GM10248 (cell line): ENCODE measurements around the gene ODC1.

Experiments
- CTCF ChIA-PET: fragments of 300-600 bp; sonication (Branson Sonifier 250); formaldehyde crosslinking; extraction: SDS; loops from one replicate; lab custom pipeline; 2021; ENCODE audit warnings: antibody characterized with exemption; lab: Yijun Ruan, JAX
- POLR2A ChIA-PET: fragments of 350-650 bp; sonication (Branson Sonifier 250); formaldehyde crosslinking; extraction: SDS; loops from one replicate; lab custom pipeline; 2020; ENCODE audit warnings: antibody characterized with exemption; lab: Yijun Ruan, JAX
- DNase-seq: peaks from one replicate; pipeline ENCODE4 v3.0.0; 2012; ENCODE audit errors: extremely low spot score
- TF ChIP-seq, protein P1 (sequence below): IDR thresholded peaks from 2 replicates; pipeline ENCODE4 v1.5.1; 2012; ENCODE audit warnings: mild to moderate bottlenecking, low read depth; ENCODE audit errors: extremely low read depth, missing control alignments, control extremely low read depth

ODC1 gene

GRCh38 chr2:10396464-10396863 lies 51.7 kb downstream of the ODC1 start:
- DNase-seq: no peak
- TF ChIP-seq, protein P1, sequence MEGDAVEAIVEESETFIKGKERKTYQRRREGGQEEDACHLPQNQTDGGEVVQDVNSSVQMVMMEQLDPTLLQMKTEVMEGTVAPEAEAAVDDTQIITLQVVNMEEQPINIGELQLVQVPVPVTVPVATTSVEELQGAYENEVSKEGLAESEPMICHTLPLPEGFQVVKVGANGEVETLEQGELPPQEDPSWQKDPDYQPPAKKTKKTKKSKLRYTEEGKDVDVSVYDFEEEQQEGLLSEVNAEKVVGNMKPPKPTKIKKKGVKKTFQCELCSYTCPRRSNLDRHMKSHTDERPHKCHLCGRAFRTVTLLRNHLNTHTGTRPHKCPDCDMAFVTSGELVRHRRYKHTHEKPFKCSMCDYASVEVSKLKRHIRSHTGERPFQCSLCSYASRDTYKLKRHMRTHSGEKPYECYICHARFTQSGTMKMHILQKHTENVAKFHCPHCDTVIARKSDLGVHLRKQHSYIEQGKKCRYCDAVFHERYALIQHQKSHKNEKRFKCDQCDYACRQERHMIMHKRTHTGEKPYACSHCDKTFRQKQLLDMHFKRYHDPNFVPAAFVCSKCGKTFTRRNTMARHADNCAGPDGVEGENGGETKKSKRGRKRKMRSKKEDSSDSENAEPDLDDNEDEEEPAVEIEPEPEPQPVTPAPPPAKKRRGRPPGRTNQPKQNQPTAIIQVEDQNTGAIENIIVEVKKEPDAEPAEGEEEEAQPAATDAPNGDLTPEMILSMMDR: no peak
- ChIA-PET CTCF (interaction anchor here (1.3 to 1.4 kb wide), 2 partner anchors 12 to 13 kb away, joined by 9 read pairs; no protein-coding TSS in a partner anchor), POLR2A (no interaction called here)

- ChIA-PET CTCF (interaction anchor here (1.3 kb wide), 1 partner anchor 12 kb away, joined by 9 read pairs; no protein-coding TSS in a partner anchor), POLR2A (no interaction called here)
- DNase-seq: no peak
- TF ChIP-seq, protein P1: no peak
Measured at GRCh38 chr2:10395893-10396292, 52.2 kb downstream of the ODC1 start.

DNA sequence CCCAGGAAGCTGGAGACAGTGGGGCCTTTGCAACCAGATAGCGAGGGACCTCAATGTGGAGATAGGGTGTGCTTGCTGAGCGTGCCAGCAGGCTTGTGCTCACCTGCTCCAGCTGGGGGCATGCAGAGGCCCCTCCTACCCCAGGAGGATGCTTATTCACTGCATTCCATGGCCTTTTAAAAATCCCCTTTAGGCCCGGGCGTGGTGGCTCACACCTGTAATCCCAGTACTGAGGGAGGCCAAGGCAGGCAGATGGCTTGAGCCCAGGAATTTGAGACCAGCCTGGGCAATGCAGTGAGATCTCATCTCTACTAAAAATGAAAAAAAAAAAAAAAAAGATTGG lies 54.5 kb downstream of the ODC1 start:
- ChIA-PET CTCF (interaction anchor here (1.2 to 3.2 kb wide), 3 partner anchors 9 to 41 kb away, joined by 3 to 11 read pairs (median 6); no protein-coding TSS in a partner anchor), POLR2A (interaction anchor here (0.6 kb wide), 1 partner anchor 16 kb away, joined by 4 read pairs; no protein-coding TSS in a partner anchor)
- DNase-seq: no peak
- TF ChIP-seq, protein P1: no peak

DNA sequence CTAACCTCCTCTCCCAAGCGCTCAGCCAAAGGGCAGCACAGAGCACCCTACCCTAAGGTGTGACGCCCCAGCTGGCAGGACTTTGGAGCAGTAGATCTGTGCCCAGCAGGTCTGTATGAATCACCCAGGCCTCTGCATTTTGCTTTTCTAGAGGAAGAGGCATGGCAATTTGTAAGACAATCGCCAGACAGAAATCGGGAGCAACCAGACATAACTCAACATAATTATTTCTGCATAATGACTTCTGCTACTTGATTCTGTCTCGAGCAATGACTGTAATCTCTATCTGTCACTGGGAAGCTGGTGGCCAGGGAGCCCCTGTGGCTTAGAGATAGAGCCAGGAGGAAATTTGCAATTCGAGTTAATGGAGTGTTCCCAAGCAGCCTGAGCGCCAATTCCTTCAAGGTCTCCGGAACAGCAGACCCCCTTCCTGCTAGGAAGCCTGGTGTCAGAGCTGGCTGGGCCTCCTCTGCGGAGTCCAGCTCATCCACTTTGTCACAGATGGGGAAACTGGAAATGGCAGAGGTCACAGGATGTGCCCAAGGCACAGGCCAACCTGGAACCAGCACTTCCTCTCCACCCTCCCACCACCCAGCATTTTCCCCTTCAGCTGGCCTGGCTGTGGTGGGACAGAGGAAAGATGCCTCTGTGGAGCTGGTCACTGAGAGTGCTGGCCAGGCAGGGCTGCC lies 55.0 kb downstream of the ODC1 start:
- ChIA-PET CTCF (interaction anchor here (1.2 to 3.2 kb wide), 4 partner anchors 9 to 269 kb away, joined by 3 to 11 read pairs (median 4); no protein-coding TSS in a partner anchor), POLR2A (interaction anchor here (0.6 kb wide), 1 partner anchor 17 kb away, joined by 4 read pairs; no protein-coding TSS in a partner anchor)
- TF ChIP-seq, protein P1: no peak
- no peak for DNase-seq

DNA sequence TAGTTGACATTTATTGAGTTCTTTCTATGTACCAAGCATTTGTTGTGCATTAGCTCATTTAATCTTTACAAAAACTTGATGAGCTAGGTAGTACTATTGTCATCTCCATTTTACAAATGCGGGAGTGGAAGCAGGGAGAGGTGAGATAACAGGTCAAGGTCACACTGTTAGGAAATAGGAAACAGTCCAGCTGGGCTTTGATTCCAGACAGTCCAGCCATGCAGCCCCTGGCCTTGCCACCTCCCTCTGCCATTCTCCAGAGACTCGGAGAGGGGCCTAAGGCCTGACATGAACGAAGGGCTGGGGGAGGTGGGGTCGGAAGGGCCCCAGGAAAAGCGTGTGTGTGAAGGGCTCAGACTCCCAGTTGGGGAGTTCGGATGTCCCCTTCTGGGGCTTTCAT lies 55.6 kb downstream of the ODC1 start:
- TF ChIP-seq, protein P1: no peak
- ChIA-PET CTCF (interaction anchor here (1.2 to 3.2 kb wide), 3 partner anchors 10 to 268 kb away, joined by 3 to 11 read pairs (median 6); no protein-coding TSS in a partner anchor), POLR2A (no interaction called here)
- no peak for DNase-seq

GRCh38 chr2:10392100-10392499 lies 56.0 kb downstream of the ODC1 start:
- CTCF ChIA-PET: interaction anchor here (1.0 to 3.2 kb wide), 5 partner anchors 10 to 268 kb away, joined by 3 to 11 read pairs (median 6); no protein-coding TSS in a partner anchor

More at GRCh38 chr2:10392100-10392499, 56.0 kb downstream of the ODC1 start:
- TF ChIP-seq, protein P1: no peak
- no peak for DNase-seq
- POLR2A ChIA-PET: no interaction called here
